Thyroid gland (tissue), 4 donors: ENCODE data around the gene NT5C2. TPM values are rescaled to one million over a fixed set of nuclear protein-coding genes. Genes with fewer than 3 reads are reported as not detected.
A peak's percentile ranks its signal among the peaks of the same experiment; 100 is the strongest.
"Not testable (repeated sequence)": the region's sequence is repeated elsewhere in the genome, so short reads cannot be mapped to it uniquely, and the experiment has no call there.

Experiments
- DNase-seq, 2 donors: peaks; one replicate each; pipeline ENCODE4 v3.0.0-alpha.2; 2019
- H3K27ac ChIP-seq, 3 donors: fragments of 200-600 bp; sonication (generic); 1 replicate in 2 of 3; 2 replicates in 1 of 3; pipeline ENCODE4 v1.5.1; 2016 to 2019; ENCODE audit warnings: mild to moderate bottlenecking in 1 of 3, moderate library complexity in 1 of 3
- H3K27me3 ChIP-seq: fragments of 200-600 bp; sonication (generic); one replicate; pipeline ENCODE4 v1.5.1; 2019
- H3K36me3 ChIP-seq, 2 donors: fragments of 200-600 bp; sonication (generic); one replicate each; pipeline ENCODE4 v1.5.1; 2016 to 2019
- H3K4me1 ChIP-seq, 2 donors: fragments of 200-600 bp; sonication (generic); one replicate each; pipeline ENCODE4 v1.5.1; 2017 to 2019
- H3K4me3 ChIP-seq, 3 donors: fragments of 200-600 bp; sonication (generic); replicated peaks in 1 of 3; 1 replicate in 2 of 3; 2 replicates in 1 of 3; pipeline ENCODE4 v1.5.1; 2016; ENCODE audit warnings: mild to moderate bottlenecking in 1 of 3
- H3K9me3 ChIP-seq: fragments of 200-600 bp; sonication (generic); one replicate; pipeline ENCODE4 v1.5.1; 2017
- POLR2A ChIP-seq, 2 donors: fragments of 450-650 bp; IDR thresholded peaks; one replicate each; pipeline ENCODE4 v1.6.1; 2017; ENCODE audit warnings: antibody characterized with exemption in 2 of 2, mild to moderate bottlenecking in 2 of 2, moderate library complexity in 1 of 2
- WGBS, 2 donors: methylation state at CpG; one replicate each; pipeline ENCODE4 v1.1.5; 2017; 5-methylcytosine and 5-hydroxymethylcytosine counted together
- intact Hi-C: fragments of 100-400 bp; cut with DNase I; formaldehyde crosslinking; loops from one replicate; pipeline ENCODE4 v1.15.1; 2023
- total RNA-seq, 4 donors: library from RNA; depleted of rRNA; stranded (reverse); fragments of >200 nt; gene quantifications; one replicate each; pipeline ENCODE4 v1.2.3, GENCODE V29; 2016
- TF ChIP-seq, protein P1 (sequence below), 6 experiments: fragments of 200-600 bp in 3 of 6; fragments of 450-650 bp in 3 of 6; sonication (generic) in 3 of 6; IDR thresholded peaks; one replicate each; pipeline ENCODE4 v1.5.1; 2016 to 2019; ENCODE audit warnings: antibody characterized with exemption in 6 of 6, mild to moderate bottlenecking in 2 of 6, inconsistent platforms in 1 of 6, moderate library complexity in 1 of 6

The NT5C2 gene
- total RNA-seq, 4 donors from 2014 or later, result 194 to 238 (median 214) TPM

DNA sequence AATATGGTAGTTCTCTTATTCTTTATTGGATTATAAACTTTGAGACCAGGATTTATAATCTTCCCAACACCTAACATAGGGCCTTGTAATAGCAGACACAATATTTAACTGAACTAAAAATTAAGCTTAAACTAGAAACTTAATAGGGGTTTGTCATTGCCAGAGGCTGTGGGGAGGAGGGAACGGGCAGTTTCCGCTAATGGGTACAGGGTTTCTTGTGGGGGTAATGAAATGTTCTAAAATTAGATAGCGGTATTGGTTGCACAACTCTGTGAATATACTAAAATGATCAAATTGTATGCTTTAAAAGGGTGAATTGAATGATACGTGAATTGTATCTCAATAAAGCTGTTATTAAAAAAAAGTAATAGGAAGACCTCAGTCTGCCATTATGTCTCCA lies 45.4 kb downstream of the NT5C2 start:
- Histone ChIP-seq H3K36me3 (no peaks in the 10 kb centered on the region), H3K4me1 (peaks cover 41 to 60% of the 10 kb centered on the region in 2 donors), H3K27ac (peak overlapping the region in 2 of 3 donors; percentile 69 to 73), H3K27me3 (no peaks in the 10 kb centered on the region), H3K9me3 (no peaks in the 10 kb centered on the region), H3K4me3 (no peak overlapping the region)
- DNase-seq, result no peak
- TF ChIP-seq, protein P1, sequence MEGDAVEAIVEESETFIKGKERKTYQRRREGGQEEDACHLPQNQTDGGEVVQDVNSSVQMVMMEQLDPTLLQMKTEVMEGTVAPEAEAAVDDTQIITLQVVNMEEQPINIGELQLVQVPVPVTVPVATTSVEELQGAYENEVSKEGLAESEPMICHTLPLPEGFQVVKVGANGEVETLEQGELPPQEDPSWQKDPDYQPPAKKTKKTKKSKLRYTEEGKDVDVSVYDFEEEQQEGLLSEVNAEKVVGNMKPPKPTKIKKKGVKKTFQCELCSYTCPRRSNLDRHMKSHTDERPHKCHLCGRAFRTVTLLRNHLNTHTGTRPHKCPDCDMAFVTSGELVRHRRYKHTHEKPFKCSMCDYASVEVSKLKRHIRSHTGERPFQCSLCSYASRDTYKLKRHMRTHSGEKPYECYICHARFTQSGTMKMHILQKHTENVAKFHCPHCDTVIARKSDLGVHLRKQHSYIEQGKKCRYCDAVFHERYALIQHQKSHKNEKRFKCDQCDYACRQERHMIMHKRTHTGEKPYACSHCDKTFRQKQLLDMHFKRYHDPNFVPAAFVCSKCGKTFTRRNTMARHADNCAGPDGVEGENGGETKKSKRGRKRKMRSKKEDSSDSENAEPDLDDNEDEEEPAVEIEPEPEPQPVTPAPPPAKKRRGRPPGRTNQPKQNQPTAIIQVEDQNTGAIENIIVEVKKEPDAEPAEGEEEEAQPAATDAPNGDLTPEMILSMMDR (IDR thresholded peaks at IDR 0.05), result no peak
- no peak for TF ChIP-seq POLR2A (IDR thresholded peaks at IDR 0.05)
- intact Hi-C loops, result no loop called here
- WGBS, 2 donors, result 95 to 97% methylated on average over 4 of the region's 4 CpGs

DNA sequence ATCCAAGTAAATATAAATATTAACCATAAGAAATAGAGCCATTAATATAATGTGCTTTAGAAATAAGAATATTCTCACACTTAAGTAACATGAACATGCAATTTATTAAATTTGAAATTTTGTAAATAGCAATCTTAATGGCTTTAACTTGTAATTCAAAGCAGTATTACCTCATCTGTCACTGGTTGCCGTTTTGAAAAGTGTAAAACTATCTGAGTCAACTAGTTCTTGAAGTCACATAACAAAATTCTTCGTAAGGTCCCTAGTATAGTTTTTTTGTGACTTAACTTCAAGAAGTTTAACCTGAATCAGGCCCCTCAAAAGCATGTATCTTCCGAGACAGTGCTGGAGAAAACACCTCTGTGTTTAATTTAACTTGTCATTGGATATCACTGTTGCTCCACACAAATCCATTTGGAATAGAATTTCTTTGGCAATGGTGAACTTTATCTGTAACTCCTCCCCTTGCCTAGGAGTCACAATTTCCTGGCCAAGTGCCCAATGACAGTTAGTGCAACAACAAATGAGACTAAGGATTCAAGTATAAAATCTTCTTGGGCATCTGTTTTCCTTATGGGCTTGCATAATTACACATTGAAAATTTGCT lies 47.1 kb downstream of the NT5C2 start:
- no peak overlapping the region for H3K4me3 ChIP-seq
- TF ChIP-seq, protein P1 (IDR thresholded peaks at IDR 0.05), result no peak
- TF ChIP-seq POLR2A (IDR thresholded peaks at IDR 0.05), result no peak
- peak; percentile 60 to 75 for DNase-seq
- H3K27me3 ChIP-seq, result no peaks in the 10 kb centered on the region
- intact Hi-C loops, result no loop called here
- peaks cover 48 to 67% of the 10 kb centered on the region in 2 donors for H3K4me1 ChIP-seq
- WGBS, 2 donors, result 59 to 69% methylated on average over 3 of the region's 3 CpGs
- H3K27ac ChIP-seq, result peak overlapping the region; percentile 46 to 73 (median 69)
- no peaks in the 10 kb centered on the region for H3K36me3 ChIP-seq
- no peaks in the 10 kb centered on the region for H3K9me3 ChIP-seq

DNA sequence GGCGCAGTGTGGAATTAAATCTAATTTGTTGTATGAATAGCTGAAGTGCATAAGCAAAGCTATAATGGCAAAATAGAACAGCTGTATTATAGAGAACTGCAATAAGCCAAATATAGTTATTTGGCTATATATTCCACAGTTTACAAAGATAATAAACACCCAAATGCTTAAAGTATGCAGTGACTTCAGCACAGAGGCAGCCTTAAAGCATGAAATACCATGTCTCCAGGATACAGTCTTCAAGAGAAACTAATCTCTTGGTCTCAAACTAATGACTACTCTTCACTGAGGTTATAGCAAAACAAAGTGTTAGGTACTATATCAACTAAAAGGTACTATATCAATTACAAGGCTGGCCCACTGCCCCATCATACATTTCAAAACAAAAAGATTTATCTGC lies 48.0 kb downstream of the NT5C2 start:
- TF ChIP-seq, protein P1 (IDR thresholded peaks at IDR 0.05), result no peak
- no peak for TF ChIP-seq POLR2A (IDR thresholded peaks at IDR 0.05)
- Histone ChIP-seq H3K4me3 (no peak overlapping the region), H3K27me3 (no peaks in the 10 kb centered on the region), H3K27ac (peak overlapping the region in 2 of 3 donors; percentile 69 to 73), H3K9me3 (no peaks in the 10 kb centered on the region), H3K36me3 (no peaks in the 10 kb centered on the region), H3K4me1 (peaks cover 40 to 61% of the 10 kb centered on the region in 2 donors)
- no peak for DNase-seq
- 97% methylated on average over 1 of the region's 1 CpG for WGBS, 2 donors
- intact Hi-C loops, result no loop called here

DNA sequence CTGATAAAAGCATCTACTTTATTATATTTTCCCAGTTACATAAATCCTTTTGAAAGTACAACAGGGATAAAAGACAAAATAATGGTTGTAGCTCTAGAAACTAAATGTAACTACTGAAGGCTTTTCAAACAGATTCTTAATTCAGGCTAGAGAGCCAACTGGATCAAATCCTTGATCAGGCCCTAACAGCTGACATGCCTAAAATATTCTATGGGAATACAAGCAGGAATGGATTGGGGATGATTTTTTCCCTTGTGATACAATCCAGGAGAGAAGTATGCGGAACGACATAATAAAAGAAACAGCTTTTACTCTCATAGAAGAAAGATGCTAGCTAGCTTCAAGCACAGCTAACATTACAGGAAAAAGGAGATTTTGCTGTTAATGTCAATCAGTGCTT lies 49.0 kb downstream of the NT5C2 start:
- intact Hi-C loops, result no loop called here
- no peak for DNase-seq
- TF ChIP-seq, protein P1 (IDR thresholded peaks at IDR 0.05), result no peak
- TF ChIP-seq POLR2A (IDR thresholded peaks at IDR 0.05), result no peak
- 72 to 73% methylated on average over 2 of the region's 2 CpGs for WGBS, 2 donors
- Histone ChIP-seq H3K27ac (peak overlapping the region in 2 of 3 donors; percentile 12 to 69), H3K36me3 (no peaks in the 10 kb centered on the region), H3K4me1 (peaks cover 37 to 51% of the 10 kb centered on the region in 2 donors), H3K27me3 (no peaks in the 10 kb centered on the region), H3K4me3 (no peak overlapping the region), H3K9me3 (no peaks in the 10 kb centered on the region)

DNA sequence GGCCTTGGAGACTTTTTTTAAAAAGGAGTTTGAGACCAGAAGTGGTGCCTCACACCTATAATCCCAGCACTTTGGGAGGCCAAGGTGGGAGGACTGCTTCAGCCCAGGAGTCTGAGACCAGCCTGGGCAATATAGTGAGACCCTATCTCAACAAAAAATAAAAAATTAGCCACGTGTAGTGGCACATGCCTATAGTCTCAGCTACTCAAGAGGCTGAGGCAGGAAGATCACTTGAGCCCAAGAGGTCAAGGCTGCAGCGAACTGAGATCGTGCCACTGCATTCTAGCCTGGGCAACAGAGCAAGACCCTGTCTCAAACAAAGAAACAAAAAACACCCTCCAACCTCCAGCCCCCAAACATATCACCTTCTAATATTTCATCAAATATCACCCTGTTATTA lies 49.4 kb downstream of the NT5C2 start:
- H3K4me3 ChIP-seq, H3K27me3 ChIP-seq, intact Hi-C loops, H3K36me3 ChIP-seq, H3K9me3 ChIP-seq: not testable (repeated sequence)
- DNase-seq, result peak in 1 of 2 donors; percentile 19
- 54 to 72% methylated on average over 3 of the region's 3 CpGs for WGBS, 2 donors
- peaks cover 37 to 47% of the 10 kb centered on the region in 2 donors for H3K4me1 ChIP-seq
- H3K27ac ChIP-seq, result peak overlapping the region in 2 of 3 donors; percentile 12 to 69
